SK-N-MC (cell line): ENCODE measurements around the gene PRSS8.

ENCODE experiments used
- EZH2 ChIP-seq: fragments of 200-600 bp; sonication (generic); IDR thresholded peaks from one replicate; pipeline ENCODE4 v1.6.1; 2017; ENCODE audit warnings: antibody characterized with exemption
- POLR2AphosphoS5 ChIP-seq: IDR thresholded peaks from 2 replicates; pipeline ENCODE4 v1.6.1; 2012; ENCODE audit warnings: mild to moderate bottlenecking, low read depth, low read length, borderline replicate concordance

- TF ChIP-seq POLR2AphosphoS5 (no peak), EZH2 (no peak)
Observed at GRCh38 chr16:31183432-31184428, 48.2 kb upstream of the PRSS8 start.
